ENCODE results near the gene DENND1A.

DENND1A gene

GRCh38 chr9:123807251-123807650 is 122.7 kb downstream of the DENND1A start:
- no peak for DNase-seq

GRCh38 chr9:123806829-123807228 is 123.1 kb downstream of the DENND1A start:
- no peak for DNase-seq

DNA sequence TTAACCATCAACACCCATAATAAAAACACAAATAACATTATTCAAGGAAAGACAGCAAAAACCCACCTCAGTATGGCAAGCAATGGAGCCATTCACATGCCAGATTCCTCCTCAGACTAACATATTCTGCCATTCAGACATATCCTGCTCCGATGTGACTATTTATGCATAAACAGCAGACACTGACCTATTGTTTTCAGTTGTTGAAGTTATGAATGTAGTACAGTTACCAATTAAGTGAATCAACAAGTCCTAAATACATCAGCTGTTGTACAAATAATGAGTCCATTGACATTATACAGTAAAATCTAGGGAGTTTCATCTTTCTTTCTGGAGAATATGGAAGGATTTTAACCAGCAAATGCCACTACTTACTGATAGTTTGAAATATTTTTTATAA is 131.7 kb downstream of the DENND1A start:
- peak; percentile 72 for DNase-seq

- DNase-seq = no peak
These were observed 133.1 kb downstream of the DENND1A start for GRCh38 chr9:123796618-123797484.

DNA sequence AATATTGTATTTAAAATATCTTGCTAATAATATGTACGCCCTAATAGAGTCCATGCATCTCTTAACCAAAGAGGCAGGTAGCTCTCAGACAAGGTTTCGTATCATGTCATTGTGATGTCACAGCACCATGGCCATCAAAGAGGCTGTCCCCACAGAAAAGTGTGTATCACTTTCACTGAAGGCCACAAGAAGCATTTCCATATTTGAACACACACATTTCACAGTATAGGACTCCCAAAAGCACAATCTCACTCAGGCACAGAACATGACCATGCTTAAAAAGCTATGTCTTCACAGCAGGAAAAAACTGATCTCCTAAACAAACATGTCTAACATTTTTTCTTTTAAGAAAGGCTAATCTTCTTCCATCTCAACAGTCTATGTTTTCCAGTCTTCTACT is 133.8 kb downstream of the DENND1A start:
- DNase-seq = no peak

DNA sequence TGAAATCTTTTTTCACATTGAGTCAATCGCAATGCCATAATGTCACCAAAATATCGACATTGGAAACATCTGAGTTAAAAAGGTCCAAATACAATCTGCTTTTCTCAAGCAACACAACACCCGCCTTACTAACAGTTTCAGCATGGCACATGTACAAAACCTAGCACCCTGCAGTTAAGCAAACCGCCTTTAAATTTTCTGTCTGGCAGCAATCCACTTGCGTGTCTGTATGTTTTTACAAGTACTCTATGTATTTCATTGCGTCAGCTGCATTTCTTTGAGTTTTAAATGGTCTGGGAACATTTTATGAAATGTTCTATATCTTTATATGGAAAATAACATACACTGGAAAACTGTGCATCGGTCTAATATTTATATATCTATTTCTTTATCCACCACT is 134.6 kb downstream of the DENND1A start:
- no peak for DNase-seq

GRCh38 chr9:123792501-123792900 is 137.4 kb downstream of the DENND1A start:
- no peak for DNase-seq

- DNase-seq = no peak
These were observed 140.2 kb downstream of the DENND1A start for GRCh38 chr9:123789554-123790292.

GRCh38 chr9:123787416-123787815 is 142.5 kb downstream of the DENND1A start:
- no peak for DNase-seq

DNA sequence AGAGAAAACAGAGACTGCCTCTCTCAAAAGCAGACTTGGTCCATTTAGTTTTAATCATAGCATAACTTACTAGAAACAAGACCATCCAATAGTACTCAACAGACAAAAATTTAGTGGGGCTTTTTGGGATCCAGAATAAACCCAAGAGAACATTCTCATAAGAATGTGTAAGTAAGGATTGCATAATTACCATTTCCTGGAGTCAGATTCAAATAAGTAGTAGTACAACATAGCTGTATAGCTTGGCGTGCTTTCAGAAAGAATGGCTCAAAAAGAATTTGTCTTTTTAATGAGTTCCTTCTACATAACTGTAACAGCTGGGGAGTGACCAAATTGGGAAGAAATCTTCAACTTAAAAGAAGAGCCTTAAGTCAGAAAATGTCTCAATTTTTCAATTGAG is 145.4 kb downstream of the DENND1A start:
- DNase-seq = no peak

DNA sequence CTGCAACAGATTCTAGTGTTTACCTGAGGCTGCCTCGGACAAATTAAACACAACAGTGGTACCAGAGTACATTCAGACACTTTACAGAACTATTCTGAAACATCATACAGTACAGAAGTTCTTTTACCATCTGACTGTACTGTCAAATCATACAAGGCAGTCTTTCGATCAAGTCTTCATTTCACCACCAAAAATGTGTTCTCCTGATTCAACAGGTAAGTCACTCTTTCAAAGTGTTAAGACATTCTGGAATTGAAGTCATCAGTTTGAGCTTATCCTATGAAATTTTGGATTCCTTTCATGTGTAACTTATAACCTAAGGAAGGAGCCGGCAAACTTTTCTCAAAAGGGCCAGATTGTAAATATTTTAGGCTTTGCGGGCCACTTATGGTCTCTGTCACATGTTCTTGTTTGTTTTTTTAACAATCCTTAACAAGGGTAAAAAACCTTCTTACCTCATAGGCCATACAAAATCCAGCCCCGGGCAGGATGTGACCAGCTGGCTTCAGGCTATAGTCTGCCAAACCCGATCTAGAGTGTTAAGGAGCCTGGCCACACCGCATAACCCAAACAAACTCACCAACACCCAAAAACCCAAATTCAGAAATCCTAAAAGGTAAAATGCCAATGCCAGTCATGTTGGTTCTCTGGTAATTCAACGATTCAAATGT is 151.6 kb downstream of the DENND1A start:
- DNase-seq = no peak

DNA sequence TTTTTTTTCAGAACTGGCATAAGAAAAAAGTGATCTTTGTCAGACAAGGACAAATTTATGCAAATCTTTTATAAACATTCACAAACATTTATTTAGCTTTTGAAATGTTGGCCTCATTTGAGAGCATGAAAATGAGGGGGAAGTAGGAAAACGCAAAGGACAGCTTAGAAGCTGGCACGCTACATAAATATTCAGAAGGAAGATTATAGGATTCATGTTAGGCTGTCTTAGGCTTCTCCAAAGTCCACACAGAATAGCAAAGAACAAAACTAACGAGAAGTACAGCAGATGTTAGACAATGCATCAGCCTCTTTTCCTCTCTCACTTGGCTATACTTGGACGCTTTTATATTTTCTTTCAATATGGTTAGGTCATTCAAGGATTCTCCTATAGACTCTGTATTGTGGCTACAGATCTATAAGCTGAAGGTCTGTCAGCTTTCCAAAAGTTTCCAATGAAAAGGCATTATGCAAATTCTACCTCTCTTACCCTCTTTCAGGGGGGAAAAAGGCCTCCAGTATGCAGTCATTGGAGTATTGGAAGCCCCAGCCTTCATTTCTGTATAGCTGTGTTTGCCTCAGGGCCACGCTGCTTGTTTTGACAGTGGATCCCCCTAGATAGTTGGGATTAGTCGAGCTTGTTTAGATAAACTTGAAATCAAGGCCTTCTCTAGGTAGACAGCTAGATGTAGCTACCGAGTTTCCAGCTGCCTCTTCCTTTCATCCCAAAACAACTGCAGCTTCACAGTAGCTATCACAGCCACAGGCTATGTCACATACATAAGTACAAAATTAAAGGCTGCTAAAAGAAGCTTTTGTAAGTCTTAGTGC is 153.0 kb downstream of the DENND1A start:
- DNase-seq = peak; percentile 64

DNA sequence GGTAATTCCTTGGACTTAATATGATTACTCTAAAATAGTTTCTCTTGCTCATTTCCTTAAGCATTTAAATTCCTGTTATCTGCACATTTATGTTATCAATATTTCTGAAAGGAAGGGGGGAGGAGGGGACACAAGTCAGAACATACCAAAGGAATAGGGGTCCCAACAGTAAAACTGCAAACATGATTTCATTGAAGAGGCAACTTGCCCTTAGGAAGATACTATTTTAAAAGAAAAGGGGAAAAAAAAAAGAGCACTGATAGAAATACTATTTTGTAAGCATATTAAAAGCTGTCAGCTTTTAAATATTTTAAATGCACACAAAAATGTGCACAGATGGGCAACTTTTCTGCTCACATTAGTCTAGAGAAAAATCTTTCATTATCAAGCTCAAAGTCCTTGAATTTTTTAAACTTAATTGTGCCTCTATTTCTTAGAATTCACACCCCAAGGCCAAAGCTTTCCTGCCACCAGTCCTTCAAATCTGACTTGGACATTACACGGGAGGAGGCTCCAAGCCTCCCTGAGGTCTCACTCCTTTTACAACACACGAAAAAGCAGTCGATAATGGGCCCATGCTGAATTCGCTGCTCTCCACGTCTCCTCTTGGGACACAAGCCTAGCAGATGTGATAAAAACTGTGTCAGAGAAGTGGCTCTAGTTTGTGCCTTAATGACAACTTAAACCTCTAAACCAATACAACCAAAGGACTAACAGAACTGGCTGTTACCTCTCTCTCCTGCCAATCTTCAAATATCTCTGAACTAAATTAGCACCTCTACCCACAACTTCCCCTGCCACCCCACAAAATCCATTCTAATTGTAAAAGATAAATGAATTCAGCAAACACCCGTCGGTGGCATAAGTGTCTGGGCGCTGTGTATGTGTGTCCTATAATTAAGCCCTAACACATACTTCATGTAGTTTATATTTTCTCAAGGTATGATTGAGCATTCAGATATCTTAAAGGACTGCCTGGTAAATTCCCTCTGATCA is 154.3 kb downstream of the DENND1A start:
- no peak for DNase-seq

DNA sequence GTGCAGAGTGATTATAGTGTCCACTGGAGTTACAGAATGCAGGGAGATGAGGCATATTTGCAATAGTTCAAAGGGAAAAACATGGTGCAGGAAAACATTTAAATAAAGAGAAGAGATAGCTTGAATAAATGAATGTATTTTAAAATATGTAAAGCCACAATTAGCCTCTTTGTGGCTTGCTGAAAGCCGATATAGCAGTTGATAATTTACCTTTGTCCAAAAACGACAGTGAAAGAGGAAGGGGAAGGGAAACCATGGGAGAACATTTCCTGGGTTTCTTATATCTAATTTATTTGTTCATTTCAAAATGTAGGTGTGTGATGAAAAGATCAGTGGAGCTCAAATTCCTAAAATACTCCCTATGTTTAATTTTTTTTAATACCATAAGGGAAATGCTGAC is 156.1 kb downstream of the DENND1A start:
- DNase-seq = no peak

DNA sequence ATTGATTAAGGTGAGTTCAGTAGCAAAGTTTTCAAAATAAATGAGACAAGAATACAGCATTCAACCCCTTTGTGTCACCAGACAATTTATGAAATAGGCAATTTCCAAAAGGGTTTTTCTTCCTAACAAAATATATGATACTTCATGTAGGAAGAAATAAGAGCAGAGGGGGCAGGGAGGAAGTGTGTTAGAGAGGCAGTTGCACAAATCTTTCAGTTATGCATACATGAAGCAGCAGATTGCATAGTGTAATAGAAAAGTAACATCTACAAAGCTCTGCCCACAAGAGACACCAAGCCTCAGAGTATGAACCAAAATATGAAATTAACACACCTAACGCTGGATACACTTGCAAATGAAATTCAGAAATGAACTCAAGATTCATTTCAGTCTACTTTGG is 157.0 kb downstream of the DENND1A start:
- DNase-seq = no peak

DNA sequence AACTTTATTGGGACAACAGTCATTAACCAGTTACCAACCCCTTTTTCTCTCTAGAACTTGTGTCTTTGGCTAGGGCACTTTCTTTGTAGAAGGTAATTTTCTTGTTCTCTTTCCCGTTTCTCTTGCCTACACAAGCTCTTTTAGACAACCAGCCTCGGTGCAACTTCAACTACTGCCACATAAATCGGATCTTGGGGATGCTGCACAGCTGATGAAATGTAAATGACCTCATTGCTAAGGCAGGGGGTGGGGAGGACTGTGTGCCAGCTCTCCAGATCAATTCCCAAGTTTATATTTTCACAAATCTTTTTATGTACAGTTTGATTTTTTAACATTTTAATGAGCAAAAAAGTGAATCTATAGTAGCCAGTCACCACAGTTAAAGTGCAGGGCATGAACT is 157.6 kb downstream of the DENND1A start:
- DNase-seq = no peak

DNA sequence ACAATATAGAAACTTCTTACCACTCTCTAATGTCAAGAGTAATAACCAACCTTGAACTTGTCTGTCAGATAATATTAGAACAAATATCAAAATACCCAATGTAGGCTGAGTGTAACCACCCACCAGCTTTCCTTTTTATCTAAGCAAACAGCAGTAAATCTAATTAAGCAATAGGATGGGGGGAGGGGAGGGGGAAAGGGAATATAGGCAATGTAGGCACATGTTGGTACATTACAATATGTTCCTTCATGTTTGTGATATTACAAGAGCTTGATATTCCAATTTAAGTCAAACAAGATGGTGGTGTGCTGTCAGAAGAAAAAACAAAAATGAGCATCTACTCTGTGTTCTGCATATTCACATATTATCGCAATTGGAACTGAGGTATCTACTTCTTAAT is 158.2 kb downstream of the DENND1A start:
- DNase-seq = no peak

GRCh38 chr9:123769719-123770118 is 160.2 kb downstream of the DENND1A start:
- DNase-seq = no peak

- DNase-seq = no peak
These were observed 165.9 kb downstream of the DENND1A start for GRCh38 chr9:123763910-123764588.

DNA sequence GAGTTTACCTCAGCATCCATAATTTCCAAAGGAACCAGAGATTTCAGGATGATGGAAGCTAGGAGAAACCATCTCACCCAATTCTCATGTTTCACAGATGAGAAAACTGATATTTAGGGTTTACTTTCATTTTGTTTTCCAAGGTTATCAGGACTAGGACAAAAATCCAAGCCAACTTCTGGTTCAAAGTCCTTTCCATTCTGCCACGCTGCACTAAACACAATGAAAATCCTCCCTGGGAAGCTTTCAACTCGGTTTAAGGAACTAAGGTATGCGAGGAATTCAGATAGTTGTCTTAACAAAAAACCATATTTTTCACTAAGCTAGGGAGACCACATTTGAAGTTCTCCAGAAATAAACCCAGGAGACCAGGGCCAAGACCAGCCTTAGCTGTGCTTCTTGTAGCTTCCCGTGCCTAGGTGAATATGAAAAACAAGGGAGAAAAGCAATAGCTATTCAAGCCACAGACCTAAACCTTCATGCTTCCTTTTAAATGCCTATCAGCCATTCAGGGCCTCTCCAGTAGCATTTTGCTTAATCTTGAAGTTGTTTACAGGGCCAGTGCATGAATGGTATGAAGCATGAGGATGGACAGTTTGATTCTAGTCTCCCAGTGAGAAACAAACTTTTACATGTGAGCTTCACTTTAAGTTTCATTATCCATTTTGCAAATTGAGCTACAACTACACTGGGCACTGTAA is 167.9 kb downstream of the DENND1A start:
- DNase-seq = no peak

Measured in NCI-H526 treated with DMSO at 0.1 percent for 48 hours (cell line).